ENCODE data around the gene METTL24.

The METTL24 gene

GRCh38 chr6:110357664-110358552, at the start of gene METTL24:
TSS of gene METTL24 (minus strand) at chr6:110358349. CDS start at chr6:110358272, 77 bp downstream.
- DNase-seq (ENCODE audit: low read depth) = no peak

- DNase-seq (ENCODE audit: low read depth) = no peak
Observed at GRCh38 chr6:110404607-110405006, 46.5 kb upstream of the METTL24 start.

- DNase-seq (ENCODE audit: low read depth) = no peak
Observed at GRCh38 chr6:110401585-110402176, 43.5 kb upstream of the METTL24 start.

GRCh38 chr6:110400208-110400607, 42.1 kb upstream of the METTL24 start:
- no peak for DNase-seq (ENCODE audit: low read depth)

GRCh38 chr6:110399219-110400071, 41.3 kb upstream of the METTL24 start:
- no peak for DNase-seq (ENCODE audit: low read depth)

GRCh38 chr6:110398778-110399177, 40.6 kb upstream of the METTL24 start:
- DNase-seq (ENCODE audit: low read depth) = no peak

- DNase-seq (ENCODE audit: low read depth) = no peak
Observed at GRCh38 chr6:110395221-110395620, 37.1 kb upstream of the METTL24 start.

- no peak for DNase-seq (ENCODE audit: low read depth)
Observed at GRCh38 chr6:110394409-110394808, 36.3 kb upstream of the METTL24 start.

- DNase-seq (ENCODE audit: low read depth) = no peak
Observed at GRCh38 chr6:110392727-110393126, 34.6 kb upstream of the METTL24 start.

GRCh38 chr6:110390404-110390803, 32.3 kb upstream of the METTL24 start:
- DNase-seq (ENCODE audit: low read depth) = no peak

- no peak for DNase-seq (ENCODE audit: low read depth)
Observed at GRCh38 chr6:110389689-110390382, 31.7 kb upstream of the METTL24 start.

GRCh38 chr6:110387986-110388385, 29.8 kb upstream of the METTL24 start:
- DNase-seq (ENCODE audit: low read depth) = no peak

GRCh38 chr6:110385458-110385863, 27.3 kb upstream of the METTL24 start:
- no peak for DNase-seq (ENCODE audit: low read depth)

GRCh38 chr6:110378552-110378951, 20.4 kb upstream of the METTL24 start:
- DNase-seq (ENCODE audit: low read depth) = no peak

- no peak for DNase-seq (ENCODE audit: low read depth)
Observed at GRCh38 chr6:110369066-110369465, 10.9 kb upstream of the METTL24 start.

GRCh38 chr6:110368284-110368683, 10.1 kb upstream of the METTL24 start:
- DNase-seq (ENCODE audit: low read depth) = no peak

GRCh38 chr6:110367825-110368224, 9.7 kb upstream of the METTL24 start:
- no peak for DNase-seq (ENCODE audit: low read depth)

- DNase-seq (ENCODE audit: low read depth) = no peak
Observed at GRCh38 chr6:110366975-110367374, 8.8 kb upstream of the METTL24 start.

- DNase-seq (ENCODE audit: low read depth) = no peak
Observed at GRCh38 chr6:110366256-110366655, 8.1 kb upstream of the METTL24 start.

GRCh38 chr6:110364364-110365105, 6.4 kb upstream of the METTL24 start:
- no peak for DNase-seq (ENCODE audit: low read depth)

GRCh38 chr6:110363748-110364147, 5.6 kb upstream of the METTL24 start:
- no peak for DNase-seq (ENCODE audit: low read depth)

Data from HS-5 (cell line).